Peyer's patch (tissue), 4 donors: ENCODE data around the gene PBX1.

Experiments used
- POLR2A ChIP-seq, 2 donors: fragments of 450-650 bp; IDR thresholded peaks; one replicate each; pipeline ENCODE4 v1.5.1; 2017; ENCODE audit warnings: antibody characterized with exemption in 2 of 2, mild to moderate bottlenecking in 2 of 2, moderate library complexity in 2 of 2
- TF ChIP-seq, protein P1 (sequence below), 6 experiments: fragments of 450-650 bp in 4 of 6; fragments of 200-600 bp in 2 of 6; sonication (generic) in 1 of 6; IDR thresholded peaks; one replicate each; pipeline ENCODE4 v1.5.1; 2017 to 2019; ENCODE audit warnings: antibody characterized with exemption in 6 of 6, mild to moderate bottlenecking in 3 of 6, moderate library complexity in 1 of 6

DNA sequence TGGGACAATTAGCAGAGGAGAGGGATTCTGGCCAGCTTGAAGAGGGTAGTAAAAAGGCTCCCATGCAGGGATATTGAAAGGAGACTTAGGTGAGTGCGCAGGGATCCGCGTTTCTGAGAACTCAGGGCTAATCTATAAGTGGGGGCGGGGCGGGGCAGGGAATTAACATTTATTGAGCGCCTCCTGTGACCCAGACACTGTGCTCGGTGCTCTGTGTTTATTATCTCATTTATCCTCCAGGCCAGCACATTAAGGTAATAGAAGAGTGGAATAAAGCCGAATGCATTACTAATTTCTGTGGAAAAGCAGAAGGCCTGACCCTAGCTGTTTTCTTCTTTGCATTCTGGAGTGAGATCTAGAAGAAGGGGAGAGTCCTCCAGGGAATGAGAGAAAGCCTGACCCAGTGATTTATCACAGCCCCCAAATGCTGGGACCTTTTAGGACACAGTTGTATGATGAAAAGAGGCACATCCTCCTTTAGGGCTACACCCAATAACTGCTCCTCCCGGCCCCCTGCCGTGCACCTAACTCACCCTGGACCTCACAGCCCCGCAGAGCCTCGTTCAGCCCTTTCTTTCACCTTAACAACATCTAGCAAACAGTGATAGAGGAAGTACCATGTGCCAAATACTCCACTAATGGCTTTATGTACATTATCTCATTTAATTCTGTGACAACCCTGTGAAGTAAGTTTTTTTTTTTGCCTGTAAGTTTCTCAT, 317.6 kb downstream of the PBX1 start:
- no peak for TF ChIP-seq POLR2A (IDR thresholded peaks at IDR 0.05)
- TF ChIP-seq, protein P1, sequence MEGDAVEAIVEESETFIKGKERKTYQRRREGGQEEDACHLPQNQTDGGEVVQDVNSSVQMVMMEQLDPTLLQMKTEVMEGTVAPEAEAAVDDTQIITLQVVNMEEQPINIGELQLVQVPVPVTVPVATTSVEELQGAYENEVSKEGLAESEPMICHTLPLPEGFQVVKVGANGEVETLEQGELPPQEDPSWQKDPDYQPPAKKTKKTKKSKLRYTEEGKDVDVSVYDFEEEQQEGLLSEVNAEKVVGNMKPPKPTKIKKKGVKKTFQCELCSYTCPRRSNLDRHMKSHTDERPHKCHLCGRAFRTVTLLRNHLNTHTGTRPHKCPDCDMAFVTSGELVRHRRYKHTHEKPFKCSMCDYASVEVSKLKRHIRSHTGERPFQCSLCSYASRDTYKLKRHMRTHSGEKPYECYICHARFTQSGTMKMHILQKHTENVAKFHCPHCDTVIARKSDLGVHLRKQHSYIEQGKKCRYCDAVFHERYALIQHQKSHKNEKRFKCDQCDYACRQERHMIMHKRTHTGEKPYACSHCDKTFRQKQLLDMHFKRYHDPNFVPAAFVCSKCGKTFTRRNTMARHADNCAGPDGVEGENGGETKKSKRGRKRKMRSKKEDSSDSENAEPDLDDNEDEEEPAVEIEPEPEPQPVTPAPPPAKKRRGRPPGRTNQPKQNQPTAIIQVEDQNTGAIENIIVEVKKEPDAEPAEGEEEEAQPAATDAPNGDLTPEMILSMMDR (IDR thresholded peaks at IDR 0.05), result no peak
